GM12878 (cell line): ENCODE measurements around the gene GCSAM. TPM values are rescaled to one million over a fixed set of nuclear protein-coding genes. Genes with fewer than 3 reads are reported as not detected.

Experiments
- CEBPZ ChIP-seq: fragments of 150-350 bp; IDR thresholded peaks from 2 replicates; pipeline ENCODE4 v1.6.1; 2016; ENCODE audit warnings: low read depth, low read length
- EED ChIP-seq: sonication (generic); IDR thresholded peaks from 2 replicates; pipeline ENCODE4 v1.6.1; 2016; ENCODE audit warnings: antibody characterized with exemption, low read depth
- MAX ChIP-seq: IDR thresholded peaks from 2 replicates; pipeline ENCODE4 v1.6.1; 2012; ENCODE audit warnings: low read depth, low read length, improper control_type of control experiment
- MTA2 ChIP-seq: fragments of 450-650 bp; IDR thresholded peaks from 2 replicates; pipeline ENCODE4 v1.6.1; 2016; ENCODE audit warnings: low read depth, mild to moderate bottlenecking, moderate library complexity
- NKRF ChIP-seq: fragments of 450-650 bp; conservative IDR thresholded peaks from 2 replicates; pipeline ENCODE4 v1.6.1; 2017; ENCODE audit warnings: mild to moderate bottlenecking, moderate library complexity
- PBX3 ChIP-seq: IDR thresholded peaks from 2 replicates; pipeline ENCODE4 v1.6.1; 2011; ENCODE audit warnings: mild to moderate bottlenecking, low read depth, low read length, moderate library complexity; ENCODE audit not compliant: insufficient replicate concordance
- PKNOX1 ChIP-seq: fragments of 450-650 bp; IDR thresholded peaks from 2 replicates; pipeline ENCODE4 v1.6.1; 2016; ENCODE audit warnings: mild to moderate bottlenecking
- PRDM15 ChIP-seq: fragments of 450-650 bp; formaldehyde crosslinking; IDR thresholded peaks from 2 replicates; pipeline ENCODE4 v1.4.0; 2020; ENCODE audit warnings: mild to moderate bottlenecking, moderate library complexity
- SIX5 ChIP-seq: IDR thresholded peaks from 2 replicates; pipeline ENCODE4 v1.6.1; 2011; ENCODE audit warnings: mild to moderate bottlenecking, low read depth, low read length, moderate library complexity; ENCODE audit not compliant: severe bottlenecking
- SMAD5 ChIP-seq: IDR thresholded peaks from 2 replicates; pipeline ENCODE4 v1.6.1; 2016; ENCODE audit warnings: antibody characterized with exemption, low read depth
- SMARCA5 ChIP-seq: fragments of 450-650 bp; IDR thresholded peaks from 2 replicates; pipeline ENCODE4 v1.6.1; 2017; ENCODE audit warnings: mild to moderate bottlenecking
- SMC3 ChIP-seq: IDR thresholded peaks from 2 replicates; pipeline ENCODE4 v1.6.1; 2011; ENCODE audit warnings: low read length, improper control_type of control experiment, borderline replicate concordance
- ZBTB33 ChIP-seq: fragments of 450-650 bp; IDR thresholded peaks from 2 replicates; pipeline ENCODE4 v1.6.1; 2017; ENCODE audit warnings: mild to moderate bottlenecking
- ZNF384 ChIP-seq: IDR thresholded peaks from 2 replicates; pipeline ENCODE4 v1.6.1; 2012; ENCODE audit warnings: low read depth, mild to moderate bottlenecking, low read length, improper control_type of control experiment, borderline replicate concordance
- polyA plus RNA-seq, 11 experiments: library from polyadenylated mRNA; depleted of rRNA in 4 of 11; unstranded in 6 of 11; stranded (reverse) in 5 of 11; fragments of >200 nt; fragmentation: Nextera tagmentation in 4 of 11; fragmentation: Illumina TruSeq in 1 of 11; extraction: Ambion mirVana in 4 of 11; extraction: Trizol in 1 of 11; gene quantifications; 1 replicate in 1 of 11; 2 replicates in 10 of 11; pipeline versions ENCODE4 v1.2.1 to v1.2.3, GENCODE V29; 2011 to 2016; ENCODE audit warnings: inconsistent platforms in 2 of 11, missing spikeins in 2 of 11, low read depth in 1 of 11
- total RNA-seq, 4 experiments: library from RNA; depleted of rRNA in 3 of 4; stranded (reverse); fragments of >200 nt in 3 of 4; fragmentation: Illumina TruSeq in 1 of 4; extraction: Trizol in 1 of 4; gene quantifications; 2 replicates each; pipeline versions ENCODE4 v1.2.1 to v1.2.3, GENCODE V29; 2013 to 2021

The GCSAM gene
- total and polyA plus RNA-seq, 10 of the 15 experiments (the other 5 are each of a cell fraction or from before 2014, with no cell fraction given) = 81.5 to 407 (median 107) TPM

- TF ChIP-seq PKNOX1 = peak; percentile 92
- no peak for TF ChIP-seq PRDM15 (CRISPR knock-in tag)
- no peak for TF ChIP-seq ZBTB33
- no peak for TF ChIP-seq SIX5
- TF ChIP-seq SMC3 = peak; percentile 72; the same call in 1 of the 2 replicates
- no peak for TF ChIP-seq ZNF384
- TF ChIP-seq SMAD5 = peak; percentile 87
- TF ChIP-seq NKRF = no peak
- TF ChIP-seq MAX = no peak
- TF ChIP-seq SMARCA5 = no peak
- peak; percentile 62; the same call in 1 of the 2 replicates for TF ChIP-seq EED
- TF ChIP-seq CEBPZ = no peak
- TF ChIP-seq MTA2 = 0 out of 2 replicates have a peak, but pooled peaks have one; percentile 24
- TF ChIP-seq PBX3 = peak; percentile 74
Measured at GRCh38 chr3:112136959-112137693, 4.1 kb upstream of the GCSAM start (continued).
